OCI-LY3 (cell line): ENCODE measurements around the gene HOXD12.

ENCODE experiments used
- CTCF ChIP-seq: fragments of 200-600, 300-600 bp; sonication (generic); IDR thresholded peaks from 2 replicates; pipeline ENCODE4 v1.5.1; 2014; ENCODE audit warnings: antibody characterized with exemption, low read length, low read depth
- EZH2phosphoT487 ChIP-seq: fragments of 200-600 bp; shearing (Covaris generic); IDR thresholded peaks from 2 replicates; pipeline ENCODE4 v1.6.1; 2018; ENCODE audit warnings: antibody characterized with exemption, mixed run types, low read depth

GRCh38 chr2:176112375-176113302 lies 13.0 kb downstream of the HOXD12 start:
- TF ChIP-seq CTCF (no peak), EZH2phosphoT487 (no peak)
